Measurements from ENCODE around the gene RGS3.

RGS3 gene

GRCh38 chr9:113526231-113526746 lies 62.8 kb downstream of the RGS3 start:
- Histone ChIP-seq H3K27ac (ENCODE audit: low read depth, low read length) (peak overlapping the region; percentile 74), H3K9me3 (ENCODE audit: low read length) (no peaks in the 10 kb centered on the region), H3K9ac (ENCODE audit: low read length) (no peak overlapping the region), H3K4me3 (ENCODE audit: low read depth in 1 of 2, low read length in 2 of 2) (no peak overlapping the region), H3K4me1 (ENCODE audit: insufficient read depth, low read length) (peaks cover 67% of the 10 kb centered on the region), H3K36me3 (ENCODE audit: insufficient read depth, low read length) (peaks cover 25% of the 10 kb centered on the region), H3K27me3 (ENCODE audit: control insufficient read depth in 1 of 2, insufficient read depth in 2 of 2, low read length in 2 of 2) (no peaks in the 10 kb centered on the region)

- no peaks in the 10 kb centered on the region for H3K27me3 ChIP-seq (ENCODE audit: control insufficient read depth in 1 of 2, insufficient read depth in 2 of 2, low read length in 2 of 2)
- H3K4me3 ChIP-seq (ENCODE audit: low read depth in 1 of 2, low read length in 2 of 2): no peak overlapping the region
- H3K9ac ChIP-seq (ENCODE audit: low read length): no peak overlapping the region
- peaks cover 25% of the 10 kb centered on the region for H3K36me3 ChIP-seq (ENCODE audit: insufficient read depth, low read length)
- H3K4me1 ChIP-seq (ENCODE audit: insufficient read depth, low read length): peaks cover 62% of the 10 kb centered on the region
- H3K27ac ChIP-seq (ENCODE audit: low read depth, low read length): peak overlapping the region; percentile 74
- H3K9me3 ChIP-seq (ENCODE audit: low read length): no peaks in the 10 kb centered on the region
These were observed 63.3 kb downstream of the RGS3 start for GRCh38 chr9:113526841-113527240.

- no peak overlapping the region for H3K4me3 ChIP-seq (ENCODE audit: low read depth in 1 of 2, low read length in 2 of 2)
- no peak overlapping the region for H3K9ac ChIP-seq (ENCODE audit: low read length)
- no peaks in the 10 kb centered on the region for H3K9me3 ChIP-seq (ENCODE audit: low read length)
- peaks cover 25% of the 10 kb centered on the region for H3K36me3 ChIP-seq (ENCODE audit: insufficient read depth, low read length)
- H3K27ac ChIP-seq (ENCODE audit: low read depth, low read length): no peak overlapping the region
- peaks cover 49% of the 10 kb centered on the region for H3K4me1 ChIP-seq (ENCODE audit: insufficient read depth, low read length)
- no peaks in the 10 kb centered on the region for H3K27me3 ChIP-seq (ENCODE audit: control insufficient read depth in 1 of 2, insufficient read depth in 2 of 2, low read length in 2 of 2)
These were observed 64.6 kb downstream of the RGS3 start for GRCh38 chr9:113528088-113528487.

- Histone ChIP-seq H3K9ac (ENCODE audit: low read length) (no peak overlapping the region), H3K36me3 (ENCODE audit: insufficient read depth, low read length) (peaks cover 25% of the 10 kb centered on the region), H3K4me3 (ENCODE audit: low read depth in 1 of 2, low read length in 2 of 2) (no peak overlapping the region), H3K27ac (ENCODE audit: low read depth, low read length) (no peak overlapping the region), H3K9me3 (ENCODE audit: low read length) (no peaks in the 10 kb centered on the region), H3K4me1 (ENCODE audit: insufficient read depth, low read length) (peaks cover 42% of the 10 kb centered on the region), H3K27me3 (ENCODE audit: control insufficient read depth in 1 of 2, insufficient read depth in 2 of 2, low read length in 2 of 2) (no peaks in the 10 kb centered on the region)
These were observed 65.3 kb downstream of the RGS3 start for GRCh38 chr9:113528811-113529210.

- Histone ChIP-seq H3K27ac (ENCODE audit: low read depth, low read length) (no peak overlapping the region), H3K9ac (ENCODE audit: low read length) (no peak overlapping the region), H3K27me3 (ENCODE audit: control insufficient read depth in 1 of 2, insufficient read depth in 2 of 2, low read length in 2 of 2) (no peaks in the 10 kb centered on the region), H3K4me3 (ENCODE audit: low read depth in 1 of 2, low read length in 2 of 2) (no peak overlapping the region), H3K36me3 (ENCODE audit: insufficient read depth, low read length) (peaks cover 25% of the 10 kb centered on the region), H3K4me1 (ENCODE audit: insufficient read depth, low read length) (peaks cover 35% of the 10 kb centered on the region), H3K9me3 (ENCODE audit: low read length) (no peaks in the 10 kb centered on the region)
These were observed 65.9 kb downstream of the RGS3 start for GRCh38 chr9:113529336-113530009.

GRCh38 chr9:113530022-113530635 lies 66.6 kb downstream of the RGS3 start:
- peaks cover 22% of the 10 kb centered on the region for H3K36me3 ChIP-seq (ENCODE audit: insufficient read depth, low read length)
- H3K27ac ChIP-seq (ENCODE audit: low read depth, low read length): no peak overlapping the region
- H3K9me3 ChIP-seq (ENCODE audit: low read length): no peaks in the 10 kb centered on the region
- H3K4me1 ChIP-seq (ENCODE audit: insufficient read depth, low read length): peaks cover 29% of the 10 kb centered on the region
- no peak overlapping the region for H3K4me3 ChIP-seq (ENCODE audit: low read depth in 1 of 2, low read length in 2 of 2)
- H3K27me3 ChIP-seq (ENCODE audit: control insufficient read depth in 1 of 2, insufficient read depth in 2 of 2, low read length in 2 of 2): no peaks in the 10 kb centered on the region
- no peak overlapping the region for H3K9ac ChIP-seq (ENCODE audit: low read length)

- no peaks in the 10 kb centered on the region for H3K9me3 ChIP-seq (ENCODE audit: low read length)
- peaks cover 22% of the 10 kb centered on the region for H3K36me3 ChIP-seq (ENCODE audit: insufficient read depth, low read length)
- H3K27ac ChIP-seq (ENCODE audit: low read depth, low read length): no peak overlapping the region
- no peak overlapping the region for H3K4me3 ChIP-seq (ENCODE audit: low read depth in 1 of 2, low read length in 2 of 2)
- peaks cover 21% of the 10 kb centered on the region for H3K4me1 ChIP-seq (ENCODE audit: insufficient read depth, low read length)
- H3K9ac ChIP-seq (ENCODE audit: low read length): no peak overlapping the region
- no peaks in the 10 kb centered on the region for H3K27me3 ChIP-seq (ENCODE audit: control insufficient read depth in 1 of 2, insufficient read depth in 2 of 2, low read length in 2 of 2)
These were observed 67.4 kb downstream of the RGS3 start for GRCh38 chr9:113530942-113531341.

- Histone ChIP-seq H3K4me3 (ENCODE audit: low read depth in 1 of 2, low read length in 2 of 2) (no peak overlapping the region), H3K27ac (ENCODE audit: low read depth, low read length) (no peak overlapping the region), H3K4me1 (ENCODE audit: insufficient read depth, low read length) (peaks cover 16% of the 10 kb centered on the region), H3K27me3 (ENCODE audit: control insufficient read depth in 1 of 2, insufficient read depth in 2 of 2, low read length in 2 of 2) (no peaks in the 10 kb centered on the region), H3K9me3 (ENCODE audit: low read length) (no peaks in the 10 kb centered on the region), H3K9ac (ENCODE audit: low read length) (no peak overlapping the region), H3K36me3 (ENCODE audit: insufficient read depth, low read length) (peaks cover 30% of the 10 kb centered on the region)
These were observed 68.6 kb downstream of the RGS3 start for GRCh38 chr9:113531919-113532808.

GRCh38 chr9:113532809-113533190 lies 69.3 kb downstream of the RGS3 start:
- no peak overlapping the region for H3K4me3 ChIP-seq (ENCODE audit: low read depth in 1 of 2, low read length in 2 of 2)
- H3K27me3 ChIP-seq (ENCODE audit: control insufficient read depth in 1 of 2, insufficient read depth in 2 of 2, low read length in 2 of 2): no peaks in the 10 kb centered on the region
- H3K27ac ChIP-seq (ENCODE audit: low read depth, low read length): no peak overlapping the region
- peaks cover 10% of the 10 kb centered on the region for H3K4me1 ChIP-seq (ENCODE audit: insufficient read depth, low read length)
- H3K9me3 ChIP-seq (ENCODE audit: low read length): no peaks in the 10 kb centered on the region
- peaks cover 30% of the 10 kb centered on the region for H3K36me3 ChIP-seq (ENCODE audit: insufficient read depth, low read length)
- H3K9ac ChIP-seq (ENCODE audit: low read length): no peak overlapping the region

GRCh38 chr9:113533335-113534225 lies 70.1 kb downstream of the RGS3 start:
- no peaks in the 10 kb centered on the region for H3K27me3 ChIP-seq (ENCODE audit: control insufficient read depth in 1 of 2, insufficient read depth in 2 of 2, low read length in 2 of 2)
- H3K9ac ChIP-seq (ENCODE audit: low read length): no peak overlapping the region
- no peak overlapping the region for H3K27ac ChIP-seq (ENCODE audit: low read depth, low read length)
- H3K4me3 ChIP-seq (ENCODE audit: low read depth in 1 of 2, low read length in 2 of 2): no peak overlapping the region
- H3K9me3 ChIP-seq (ENCODE audit: low read length): no peaks in the 10 kb centered on the region
- peaks cover 25% of the 10 kb centered on the region for H3K36me3 ChIP-seq (ENCODE audit: insufficient read depth, low read length)
- peaks cover 8% of the 10 kb centered on the region for H3K4me1 ChIP-seq (ENCODE audit: insufficient read depth, low read length)
